Endothelial cell of umbilical vein (primary cell): ENCODE measurements around the gene GGT6. TPM values are rescaled to one million over a fixed set of nuclear protein-coding genes. Genes with fewer than 3 reads are reported as not detected.
A peak's percentile ranks its signal among the peaks of the same experiment; 100 is the strongest.

Experiments
- BruUV-seq: library from RNA; stranded (reverse); fragments of 400-500 nt; replicated peaks from 2 replicates; lab custom pipeline; 2021; lab: Mats Ljungman, UMichigan
- CTCF ChIA-PET: fragments of 300-600, 350-600 bp; sonication (Branson Sonifier 250); formaldehyde crosslinking; loops from one replicate; lab custom pipeline; 2021; ENCODE audit warnings: antibody characterized with exemption, inconsistent platforms; lab: Charles Lee
- POLR2A ChIA-PET: fragments of 300-600, 350-600 bp; sonication (Branson Sonifier 250); formaldehyde crosslinking; loops from one replicate; lab custom pipeline; 2021; ENCODE audit warnings: antibody characterized with exemption, inconsistent platforms; lab: Charles Lee
- DNase-seq: peaks from one replicate; pipeline ENCODE4 v3.0.0-alpha.2; 2011; ENCODE audit warnings: low read depth, low spot score
- FAIRE-seq: peaks from 2 replicates; lab custom pipeline; 2011; peaks lifted over from hg19 to GRCh38; lab: Jason Lieb, UNC
- H2AFZ ChIP-seq: 2 replicates; pipeline ENCODE4 v1.6.0; 2012; ENCODE audit warnings: low read depth, low read length, control low read depth, inconsistent platforms
- H3K27ac ChIP-seq: 2 replicates; pipeline ENCODE4 v1.5.1; 2011; ENCODE audit warnings: low read depth, mild to moderate bottlenecking, control low read depth, low read length, moderate library complexity; ENCODE audit not compliant: insufficient read depth
- H3K27me3 ChIP-seq, 2 experiments: 2 replicates each; pipeline versions ENCODE4 v1.6.0 to v1.6.1; 2011; ENCODE audit warnings: low read length in 2 of 2, mixed read lengths in 1 of 2; ENCODE audit not compliant: control insufficient read depth in 2 of 2, insufficient read depth in 2 of 2
- H3K36me3 ChIP-seq, 2 experiments: 2 replicates in 1 of 2; 3 replicates in 1 of 2; pipeline ENCODE4 v1.5.1; 2011; ENCODE audit warnings: low read length in 2 of 2, mild to moderate bottlenecking in 1 of 2, moderate library complexity in 1 of 2; ENCODE audit not compliant: control insufficient read depth in 2 of 2, insufficient read depth in 2 of 2; ENCODE audit errors: extremely low read depth in 1 of 2
- H3K4me1 ChIP-seq: 3 replicates; pipeline ENCODE4 v1.5.1; 2011; ENCODE audit warnings: mild to moderate bottlenecking, low read length; ENCODE audit not compliant: control insufficient read depth, insufficient read depth; ENCODE audit errors: extremely low read depth
- H3K4me2 ChIP-seq: 2 replicates; pipeline ENCODE4 v1.6.1; 2011; ENCODE audit warnings: low read length, control low read depth, mixed read lengths; ENCODE audit not compliant: insufficient read depth
- H3K4me3 ChIP-seq, 3 experiments: fragments of 200-600 bp in 1 of 3; sonication (generic), shearing (Covaris generic) in 1 of 3; replicated peaks in 1 of 3; 2 replicates each; pipeline ENCODE4 v1.5.1; 2011 to 2016; ENCODE audit warnings: control low read depth in 3 of 3, low read length in 3 of 3, mild to moderate bottlenecking in 2 of 3, inconsistent platforms in 1 of 3, low read depth in 1 of 3, moderate library complexity in 1 of 3; ENCODE audit not compliant: insufficient read depth in 1 of 3
- H3K79me2 ChIP-seq: 2 replicates; pipeline ENCODE4 v1.6.0; 2012; ENCODE audit warnings: low read length, inconsistent platforms; ENCODE audit not compliant: control insufficient read depth, insufficient read depth
- H3K9ac ChIP-seq: replicated peaks from 2 replicates; pipeline ENCODE3; 2011; ENCODE audit warnings: low read length, control low read depth; ENCODE audit not compliant: insufficient read depth; ENCODE audit errors: extremely low read depth
- H3K9me1 ChIP-seq: replicated peaks from 3 replicates; pipeline ENCODE4 v1.6.0; 2011; ENCODE audit warnings: mild to moderate bottlenecking, low read length; ENCODE audit not compliant: control insufficient read depth, insufficient read depth; ENCODE audit errors: extremely low read depth
- H3K9me3 ChIP-seq: replicated peaks from 2 replicates; pipeline ENCODE4 v1.5.1; 2012; ENCODE audit warnings: low read length, inconsistent platforms; ENCODE audit not compliant: control insufficient read depth, insufficient read depth
- H4K20me1 ChIP-seq: replicated peaks from 2 replicates; pipeline ENCODE3; 2011; ENCODE audit warnings: mild to moderate bottlenecking, low read length; ENCODE audit not compliant: control insufficient read depth, insufficient read depth; ENCODE audit errors: extremely low read depth
- CTCF ChIP-seq, 2 donors: IDR thresholded peaks; 1 replicate in 1 of 2; 2 replicates in 1 of 2; pipeline ENCODE4 v1.5.1; 2011; ENCODE audit warnings: low read length in 2 of 2, mild to moderate bottlenecking in 2 of 2, moderate library complexity in 2 of 2, control low read depth in 1 of 2, inconsistent platforms in 1 of 2, low read depth in 1 of 2; ENCODE audit not compliant: insufficient read depth in 1 of 2; ENCODE audit errors: extremely low read depth in 1 of 2
- EZH2 ChIP-seq: IDR thresholded peaks from 2 replicates; pipeline ENCODE4 v1.6.1; 2012; ENCODE audit warnings: borderline replicate concordance, low read depth, mild to moderate bottlenecking, moderate library complexity, low read length, inconsistent platforms; ENCODE audit not compliant: severe bottlenecking
- FOS ChIP-seq: IDR thresholded peaks from 2 replicates; pipeline ENCODE4 v1.6.1; 2011; ENCODE audit warnings: mild to moderate bottlenecking, low read length, moderate library complexity, borderline replicate concordance; ENCODE audit not compliant: insufficient read depth
- GATA2 ChIP-seq: IDR thresholded peaks from 2 replicates; pipeline ENCODE4 v1.7.0; 2011; ENCODE audit warnings: low read depth, mild to moderate bottlenecking, moderate library complexity, mixed read lengths, low read length; ENCODE audit not compliant: insufficient read length, insufficient read depth
- JUN ChIP-seq: IDR thresholded peaks from 2 replicates; pipeline ENCODE4 v1.6.1; 2011; ENCODE audit warnings: borderline replicate concordance, low read depth; ENCODE audit not compliant: insufficient read length, insufficient read depth
- MAX ChIP-seq: IDR thresholded peaks from 2 replicates; pipeline ENCODE4 v1.6.1; 2011; ENCODE audit not compliant: insufficient read depth, insufficient read length
- MYC ChIP-seq: IDR thresholded peaks from one replicate; pipeline ENCODE4 v1.6.1; 2011; ENCODE audit warnings: mild to moderate bottlenecking, low read depth, low read length
- POLR2A ChIP-seq: IDR thresholded peaks from 2 replicates; pipeline ENCODE4 v1.6.1; 2012; ENCODE audit warnings: low read depth, mild to moderate bottlenecking, control low read depth, low read length
- POLR2AphosphoS5 ChIP-seq: IDR thresholded peaks from 2 replicates; pipeline ENCODE4 v1.6.1; 2012; ENCODE audit warnings: low read depth, mild to moderate bottlenecking, control low read depth, low read length, moderate library complexity; ENCODE audit not compliant: insufficient read depth
- dilution Hi-C: fragments of 300-500 bp; cut with MboI; formaldehyde crosslinking; loops from one replicate; pipeline ENCODE4 v1.15.0; 2019; ENCODE audit warnings: low sequenced_read_pairs; ENCODE audit not compliant: extremely low pct_ligation_motif_present
- intact Hi-C: fragments of 100-400 bp; cut with micrococcal nuclease; formaldehyde crosslinking; loops from one replicate; pipeline ENCODE4 v1.10.0; 2022
- polyA plus RNA-seq, 4 experiments: library from polyadenylated mRNA; depleted of rRNA in 3 of 4; stranded (reverse) in 3 of 4; unstranded in 1 of 4; fragments of >200 nt; gene quantifications; 2 replicates each; pipeline versions ENCODE4 v1.2.1 to v1.2.3, GENCODE V29; 2011 to 2012; ENCODE audit warnings: missing spikeins in 1 of 4
- total RNA-seq: library from RNA; stranded (reverse); gene quantifications from 2 replicates; pipeline ENCODE4 v1.2.3, GENCODE V29; 2021

Gene GGT6
- total and polyA plus RNA-seq, 2 donors (not counting 3 experiments of a cell fraction or from before 2014, with no cell fraction given): not detected

- H3K27me3 ChIP-seq: no peaks in the 10 kb centered on the region
- dilution Hi-C loops (no loop called here), intact Hi-C loops (no loop called here)
- H3K27ac ChIP-seq: no peak overlapping the region
- TF ChIP-seq GATA2: no peak
- no peak for TF ChIP-seq CTCF (IDR thresholded peaks at IDR 0.05; ENCODE audit: extremely low read depth in 1 of 2, insufficient read depth in 1 of 2, low read depth in 1 of 2, low read length in 2 of 2)
- TF ChIP-seq POLR2AphosphoS5: peak; percentile 6
- H3K4me2 ChIP-seq: no peak overlapping the region
- H4K20me1 ChIP-seq: no peaks in the 10 kb centered on the region
- no TSS peak for BruUV-seq
- H3K4me3 ChIP-seq: no peak overlapping the region
- no peak overlapping the region for H3K9ac ChIP-seq
- no peaks in the 10 kb centered on the region for H3K9me3 ChIP-seq
- H2AFZ ChIP-seq: no peak overlapping the region
- FAIRE-seq (no peak), DNase-seq (no peak)
- peaks cover 77% of the 10 kb centered on the region for H3K4me1 ChIP-seq
- no peaks in the 10 kb centered on the region for H3K79me2 ChIP-seq
- ChIA-PET CTCF (no interaction called here), POLR2A (interaction anchor here (0.6 kb wide), 1 partner anchor 14 kb away, joined by 3 read pairs; no protein-coding TSS in a partner anchor)
- H3K9me1 ChIP-seq: no peaks in the 10 kb centered on the region
- H3K36me3 ChIP-seq: peaks cover 2 to 35% of the 10 kb centered on the region in 2 experiments
These were observed 24.6 kb downstream of the GGT6 start for GRCh38 chr17:4535667-4536258.

GRCh38 chr17:4534928-4535666 is 25.3 kb downstream of the GGT6 start:
- H2AFZ ChIP-seq: no peak overlapping the region
- dilution Hi-C loops (no loop called here), intact Hi-C loops (no loop called here)
- H3K79me2 ChIP-seq: no peaks in the 10 kb centered on the region
- H3K9me1 ChIP-seq: no peaks in the 10 kb centered on the region
- no peak overlapping the region for H3K9ac ChIP-seq
- H3K9me3 ChIP-seq: no peaks in the 10 kb centered on the region
- no peak for TF ChIP-seq CTCF (IDR thresholded peaks at IDR 0.05; ENCODE audit: extremely low read depth in 1 of 2, insufficient read depth in 1 of 2, low read depth in 1 of 2, low read length in 2 of 2)
- no peak for TF ChIP-seq MYC
- TF ChIP-seq GATA2: no peak
- TF ChIP-seq POLR2A: no peak
- no peak for TF ChIP-seq EZH2
- no peak for TF ChIP-seq POLR2AphosphoS5
- no peak for TF ChIP-seq JUN
- TF ChIP-seq MAX: no peak
- TF ChIP-seq FOS: no peak
- no peak for DNase-seq
- CTCF ChIA-PET: interaction anchor here (1.8 kb wide), 1 partner anchor 114 kb away, joined by 7 read pairs; no protein-coding TSS in a partner anchor
- POLR2A ChIA-PET: no interaction called here
- peaks cover under 1 to 35% of the 10 kb centered on the region in 2 experiments for H3K36me3 ChIP-seq
- H3K27me3 ChIP-seq: no peaks in the 10 kb centered on the region
- H4K20me1 ChIP-seq: no peaks in the 10 kb centered on the region
- no TSS peak for BruUV-seq
- no peak for FAIRE-seq
- H3K4me2 ChIP-seq: no peak overlapping the region
- peak overlapping the region; percentile 39 for H3K27ac ChIP-seq
- H3K4me1 ChIP-seq: peaks cover 77% of the 10 kb centered on the region
- no peak overlapping the region for H3K4me3 ChIP-seq
